ENCODE measurements around the gene HDGFL1. TPM values are rescaled to one million over a fixed set of nuclear protein-coding genes. Genes with fewer than 3 reads are reported as not detected.

HDGFL1 gene
- total and polyA plus RNA-seq, 2 of the 8 experiments (the other 6 are each of a cell fraction or from before 2014, with no cell fraction given) = not detected

GRCh38 chr6:22589118-22589517, 19.8 kb downstream of the HDGFL1 start (continued):
- TF ChIP-seq KDM1A (IDR thresholded peaks at IDR 0.05; ENCODE audit: borderline replicate concordance, low read length) (no peak), EGR1 (IDR thresholded peaks at IDR 0.05; ENCODE audit: borderline replicate concordance, low read depth, low read length) (no peak)

All from H1 (cell line).